Natural killer cell (primary cell): Measurements from ENCODE around the gene HPRT1. TPM values are rescaled to one million over a fixed set of nuclear protein-coding genes. Genes with fewer than 3 reads are reported as not detected.

Experiments
- ATAC-seq, 3 donors: fragments of 150-1000 bp in 2 of 3; fragments of 200-7000 bp in 1 of 3; cut with Tn5 transposase; 1 replicate in 1 of 3; 2 replicates in 2 of 3; pipeline ENCODE4 v1.10.0; 2021; ENCODE audit warnings: mild to moderate bottlenecking in 2 of 3, moderate library complexity in 2 of 3
- DNase-seq, 2 donors: peaks; one replicate each; pipeline versions ENCODE4 v3.0.0 to v3.0.0-alpha.2; 2013 to 2021; ENCODE audit warnings: mixed read lengths in 1 of 2
- H3K27ac ChIP-seq: one replicate; pipeline ENCODE4 v1.5.1; 2013; ENCODE audit warnings: mild to moderate bottlenecking, low read length
- H3K27me3 ChIP-seq: one replicate; pipeline ENCODE4 v1.6.1; 2013; ENCODE audit warnings: low read length; ENCODE audit not compliant: control insufficient read depth, insufficient read depth
- H3K36me3 ChIP-seq: one replicate; pipeline ENCODE4 v1.6.1; 2013; ENCODE audit warnings: low read length; ENCODE audit not compliant: control insufficient read depth, insufficient read depth
- H3K4me1 ChIP-seq: one replicate; pipeline ENCODE4 v1.6.1; 2013; ENCODE audit warnings: low read length; ENCODE audit not compliant: control insufficient read depth, insufficient read depth
- H3K4me3 ChIP-seq: one replicate; pipeline ENCODE4 v1.5.1; 2013; ENCODE audit warnings: low read length
- H3K9me3 ChIP-seq: one replicate; pipeline ENCODE4 v1.6.1; 2013; ENCODE audit warnings: low read length; ENCODE audit not compliant: control insufficient read depth, insufficient read depth
- H3K27ac Mint-ChIP-seq, 2 donors: one replicate each; pipeline ENCODE4 v1.8.0; 2022; ENCODE audit warnings: mild to moderate bottlenecking in 2 of 2, mixed read lengths in 2 of 2, moderate library complexity in 1 of 2
- H3K27me3 Mint-ChIP-seq, 2 donors: one replicate each; pipeline ENCODE4 v1.8.0; 2022; ENCODE audit warnings: low read depth in 2 of 2, mixed read lengths in 2 of 2
- H3K36me3 Mint-ChIP-seq: one replicate; pipeline ENCODE4 v1.8.0; 2022; ENCODE audit warnings: mixed read lengths
- H3K4me1 Mint-ChIP-seq, 2 donors: one replicate each; pipeline ENCODE4 v1.8.0; 2022; ENCODE audit warnings: mixed read lengths in 2 of 2
- H3K4me3 Mint-ChIP-seq: one replicate; pipeline ENCODE4 v1.8.0; 2022; ENCODE audit warnings: mild to moderate bottlenecking, moderate library complexity, mixed read lengths
- H3K9me3 Mint-ChIP-seq, 2 donors: one replicate each; pipeline ENCODE4 v1.8.0; 2022; ENCODE audit warnings: mixed read lengths in 2 of 2
- WGBS: methylation state at CpG from one replicate; pipeline ENCODE4 v1.1.7; 2013; ENCODE audit warnings: missing lambda C conversion rate; ENCODE audit not compliant: insufficient coverage; 5-methylcytosine and 5-hydroxymethylcytosine counted together
- intact Hi-C: fragments of 100-400 bp; cut with micrococcal nuclease; formaldehyde crosslinking; loops from one replicate; pipeline ENCODE4 v1.14.2; 2022
- total RNA-seq, 4 donors: library from RNA; stranded (reverse); fragments of 120-200 nt in 1 of 4; gene quantifications; one replicate each; pipeline versions ENCODE4 v1.2.3 to v1.2.4, GENCODE V29; 2013 to 2022
- TF ChIP-seq, protein P1 (sequence below): fragments of 200-600 bp; IDR thresholded peaks from one replicate; pipeline ENCODE4 v1.8.0; 2022; ENCODE audit warnings: antibody characterized with exemption

Gene HPRT1
- total RNA-seq, 3 donors from 2014 or later (not counting 1 experiment from before 2014, with no cell fraction given) = 15.1 to 17.8 (median 17.7) TPM

- Mint-ChIP-seq H3K9me3 (no peaks in the 10 kb centered on the region), H3K4me3 (no peak overlapping the region), H3K27ac (no peak overlapping the region), H3K27me3 (peaks cover 0 to 7% of the 10 kb centered on the region in 2 donors), H3K36me3 (no peaks in the 10 kb centered on the region), H3K4me1 (no peaks in the 10 kb centered on the region)
- DNase-seq (no peak), ATAC-seq (no peak)
- Histone ChIP-seq H3K4me1 (no peaks in the 10 kb centered on the region), H3K4me3 (no peak overlapping the region), H3K27me3 (no peaks in the 10 kb centered on the region), H3K27ac (no peak overlapping the region), H3K36me3 (no peaks in the 10 kb centered on the region), H3K9me3 (no peaks in the 10 kb centered on the region)
- intact Hi-C loops = no loop called here
- WGBS = 84% methylated on average over 6 of the region's 6 CpGs
- TF ChIP-seq, protein P1, sequence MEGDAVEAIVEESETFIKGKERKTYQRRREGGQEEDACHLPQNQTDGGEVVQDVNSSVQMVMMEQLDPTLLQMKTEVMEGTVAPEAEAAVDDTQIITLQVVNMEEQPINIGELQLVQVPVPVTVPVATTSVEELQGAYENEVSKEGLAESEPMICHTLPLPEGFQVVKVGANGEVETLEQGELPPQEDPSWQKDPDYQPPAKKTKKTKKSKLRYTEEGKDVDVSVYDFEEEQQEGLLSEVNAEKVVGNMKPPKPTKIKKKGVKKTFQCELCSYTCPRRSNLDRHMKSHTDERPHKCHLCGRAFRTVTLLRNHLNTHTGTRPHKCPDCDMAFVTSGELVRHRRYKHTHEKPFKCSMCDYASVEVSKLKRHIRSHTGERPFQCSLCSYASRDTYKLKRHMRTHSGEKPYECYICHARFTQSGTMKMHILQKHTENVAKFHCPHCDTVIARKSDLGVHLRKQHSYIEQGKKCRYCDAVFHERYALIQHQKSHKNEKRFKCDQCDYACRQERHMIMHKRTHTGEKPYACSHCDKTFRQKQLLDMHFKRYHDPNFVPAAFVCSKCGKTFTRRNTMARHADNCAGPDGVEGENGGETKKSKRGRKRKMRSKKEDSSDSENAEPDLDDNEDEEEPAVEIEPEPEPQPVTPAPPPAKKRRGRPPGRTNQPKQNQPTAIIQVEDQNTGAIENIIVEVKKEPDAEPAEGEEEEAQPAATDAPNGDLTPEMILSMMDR = no peak
These were observed 69.5 kb downstream of the HPRT1 start for GRCh38 chrX:134529481-134529880.

DNA sequence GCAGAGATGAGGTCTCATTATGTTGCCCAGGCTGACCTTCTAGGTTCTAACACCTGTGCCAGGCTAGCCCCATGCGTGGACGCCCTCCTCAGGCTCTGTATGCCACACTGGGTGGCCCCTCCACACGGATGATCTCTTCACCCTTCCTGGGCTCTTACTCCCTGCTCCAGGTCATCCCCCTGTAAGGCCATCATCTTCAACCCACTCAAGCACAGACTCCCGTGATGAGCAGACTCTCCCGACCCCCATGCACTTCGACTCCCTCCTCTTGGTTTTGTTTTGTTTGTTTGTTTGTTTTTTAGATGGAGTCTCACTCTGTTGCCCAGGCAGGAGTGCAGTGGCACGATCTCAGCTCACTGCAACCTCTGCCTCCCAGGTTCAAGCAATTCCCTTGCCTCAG lies 70.9 kb downstream of the HPRT1 start:
- intact Hi-C loops = no loop called here
- Histone ChIP-seq H3K4me1 (no peaks in the 10 kb centered on the region), H3K4me3 (no peak overlapping the region), H3K27me3 (no peaks in the 10 kb centered on the region), H3K36me3 (no peaks in the 10 kb centered on the region), H3K9me3 (no peaks in the 10 kb centered on the region), H3K27ac (no peak overlapping the region)
- H3K27me3 Mint-ChIP-seq = peaks cover 0 to 7% of the 10 kb centered on the region in 2 donors
- DNase-seq (no peak), ATAC-seq (no peak)
- H3K4me3 Mint-ChIP-seq = no peak overlapping the region
- TF ChIP-seq, protein P1 = no peak
- H3K4me1 Mint-ChIP-seq = no peaks in the 10 kb centered on the region
- WGBS = 92% methylated on average over 4 of the region's 7 CpGs
- no peak overlapping the region for H3K27ac Mint-ChIP-seq
- no peaks in the 10 kb centered on the region for H3K36me3 Mint-ChIP-seq
- no peaks in the 10 kb centered on the region for H3K9me3 Mint-ChIP-seq

GRCh38 chrX:134533352-134533751 lies 73.4 kb downstream of the HPRT1 start:
- H3K4me1 Mint-ChIP-seq = no peaks in the 10 kb centered on the region
- Histone ChIP-seq H3K9me3 (no peaks in the 10 kb centered on the region), H3K27ac (no peak overlapping the region), H3K4me3 (no peak overlapping the region), H3K36me3 (no peaks in the 10 kb centered on the region), H3K4me1 (no peaks in the 10 kb centered on the region), H3K27me3 (no peaks in the 10 kb centered on the region)
- H3K36me3 Mint-ChIP-seq = no peaks in the 10 kb centered on the region
- TF ChIP-seq, protein P1 = no peak
- WGBS = 95% methylated on average over 8 of the region's 9 CpGs
- H3K9me3 Mint-ChIP-seq = no peaks in the 10 kb centered on the region
- intact Hi-C loops = no loop called here
- no peak overlapping the region for H3K4me3 Mint-ChIP-seq
- DNase-seq = no peak
- H3K27me3 Mint-ChIP-seq = peaks cover 0 to 9% of the 10 kb centered on the region in 2 donors
- no peak overlapping the region for H3K27ac Mint-ChIP-seq
- ATAC-seq = no peak

GRCh38 chrX:134533952-134534351 lies 74.0 kb downstream of the HPRT1 start:
- intact Hi-C loops = no loop called here
- Histone ChIP-seq H3K9me3 (no peaks in the 10 kb centered on the region), H3K27ac (no peak overlapping the region), H3K36me3 (no peaks in the 10 kb centered on the region), H3K4me3 (no peak overlapping the region), H3K27me3 (no peaks in the 10 kb centered on the region), H3K4me1 (no peaks in the 10 kb centered on the region)
- H3K27ac Mint-ChIP-seq = no peak overlapping the region
- no peaks in the 10 kb centered on the region for H3K4me1 Mint-ChIP-seq
- H3K4me3 Mint-ChIP-seq = no peak overlapping the region
- H3K27me3 Mint-ChIP-seq = peaks cover 2 to 14% of the 10 kb centered on the region in 2 donors
- WGBS = 90% methylated on average over 4 of the region's 4 CpGs
- ATAC-seq (no peak), DNase-seq (no peak)
- TF ChIP-seq, protein P1 = no peak
- no peaks in the 10 kb centered on the region for H3K9me3 Mint-ChIP-seq
- no peaks in the 10 kb centered on the region for H3K36me3 Mint-ChIP-seq
